Ammon's horn (tissue), 1 donor: ENCODE data around the gene ZFAND3.
A peak's percentile ranks its signal among the peaks of the same experiment; 100 is the strongest.

Experiments
- DNase-seq: peaks from one replicate; pipeline ENCODE4 v3.0.0-alpha.2; 2016; ENCODE audit warnings: low spot score

ZFAND3 gene

GRCh38 chr6:37827603-37828265 lies 8.2 kb downstream of the ZFAND3 start:
- DNase-seq = no peak

GRCh38 chr6:37830225-37830624 lies 10.7 kb downstream of the ZFAND3 start:
- no peak for DNase-seq

GRCh38 chr6:37831457-37831856 lies 11.9 kb downstream of the ZFAND3 start:
- no peak for DNase-seq

GRCh38 chr6:37835923-37836322 lies 16.4 kb downstream of the ZFAND3 start:
- DNase-seq = no peak

- DNase-seq = no peak
These were observed 18.8 kb downstream of the ZFAND3 start for GRCh38 chr6:37838219-37838921.

GRCh38 chr6:37840143-37840939 lies 20.8 kb downstream of the ZFAND3 start:
- no peak for DNase-seq

GRCh38 chr6:37840940-37841300 lies 21.4 kb downstream of the ZFAND3 start:
- DNase-seq = no peak

- DNase-seq = no peak
These were observed 25.7 kb downstream of the ZFAND3 start for GRCh38 chr6:37845026-37845911.

- no peak for DNase-seq
These were observed 26.4 kb downstream of the ZFAND3 start for GRCh38 chr6:37845930-37846329.

GRCh38 chr6:37847704-37848103 lies 28.2 kb downstream of the ZFAND3 start:
- no peak for DNase-seq

GRCh38 chr6:37848371-37848770 lies 28.8 kb downstream of the ZFAND3 start:
- no peak for DNase-seq

- no peak for DNase-seq
These were observed 30.7 kb downstream of the ZFAND3 start for GRCh38 chr6:37850260-37850659.

- DNase-seq = no peak
These were observed 31.3 kb downstream of the ZFAND3 start for GRCh38 chr6:37850728-37851285.

- DNase-seq = no peak
These were observed 32.5 kb downstream of the ZFAND3 start for GRCh38 chr6:37851997-37852524.

GRCh38 chr6:37856285-37856684 lies 36.8 kb downstream of the ZFAND3 start:
- no peak for DNase-seq

- no peak for DNase-seq
These were observed 38.8 kb downstream of the ZFAND3 start for GRCh38 chr6:37858363-37858762.

- peak; percentile 22 for DNase-seq
These were observed 40.8 kb downstream of the ZFAND3 start for GRCh38 chr6:37860226-37860839.

GRCh38 chr6:37861452-37861851 lies 41.9 kb downstream of the ZFAND3 start:
- DNase-seq = no peak

- no peak for DNase-seq
These were observed 42.9 kb downstream of the ZFAND3 start for GRCh38 chr6:37862430-37862829.

GRCh38 chr6:37862992-37863391 lies 43.5 kb downstream of the ZFAND3 start:
- no peak for DNase-seq

- no peak for DNase-seq
These were observed 44.7 kb downstream of the ZFAND3 start for GRCh38 chr6:37864250-37864649.
